HG03064 (cell line): ENCODE measurements around the gene EGFL8.
"Not testable (repeated sequence)": the region's sequence is repeated elsewhere in the genome, so short reads cannot be mapped to it uniquely, and the experiment has no call there.

Experiments used
- ATAC-seq: cut with Tn5 transposase; IDR thresholded peaks from one replicate; pipeline ENCODE4 v1.9.1; 2021; ENCODE audit warnings: low read depth; ENCODE audit not compliant: unreplicated experiment

EGFL8 gene

DNA sequence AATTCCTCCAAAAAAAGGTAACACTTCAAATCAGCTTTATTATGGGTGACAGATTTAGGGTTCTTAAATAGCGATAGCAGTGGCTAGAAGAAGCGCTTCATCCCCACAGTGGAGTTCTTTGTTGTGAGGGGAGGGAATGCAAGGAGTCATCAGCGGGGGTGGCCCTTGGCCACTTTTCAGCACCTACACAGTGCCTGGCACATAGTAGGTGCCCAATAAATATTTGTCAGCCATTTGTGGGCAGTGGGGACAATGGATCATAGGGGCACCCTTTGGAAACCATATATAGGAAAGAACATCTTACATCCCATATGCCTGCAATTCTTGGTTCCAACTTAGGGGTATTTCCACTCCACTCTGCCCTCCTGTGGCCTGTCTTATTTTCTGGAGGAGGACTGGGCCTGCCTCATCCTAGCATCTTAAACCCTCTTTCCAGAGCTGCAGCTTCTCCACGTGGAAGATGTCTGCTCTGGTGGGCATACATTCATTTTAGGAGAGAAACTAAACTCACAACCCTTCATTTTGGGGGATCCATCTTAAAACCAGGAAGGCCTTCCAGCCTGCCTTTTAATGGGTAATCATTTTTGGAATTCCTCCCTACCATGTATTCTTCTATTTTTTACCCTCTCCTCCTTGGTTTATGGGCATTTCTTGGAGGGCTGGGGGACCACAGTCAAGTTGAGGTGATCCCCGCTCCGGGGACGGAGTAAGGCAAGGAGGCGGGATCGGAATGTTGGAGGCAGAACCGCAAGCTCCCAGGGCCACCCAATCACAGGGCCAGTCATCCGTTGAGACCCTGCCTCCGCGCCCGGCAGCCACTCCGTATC, 30.6 kb downstream of the EGFL8 start:
- ATAC-seq: peak; percentile 51

- ATAC-seq: no peak
Observed at GRCh38 chr6:32195652-32195901, 31.2 kb downstream of the EGFL8 start.

- ATAC-seq: peak; percentile 75
Observed at GRCh38 chr6:32195902-32196681, 31.7 kb downstream of the EGFL8 start.

GRCh38 chr6:32196682-32197616, 32.6 kb downstream of the EGFL8 start:
- no peak for ATAC-seq

DNA sequence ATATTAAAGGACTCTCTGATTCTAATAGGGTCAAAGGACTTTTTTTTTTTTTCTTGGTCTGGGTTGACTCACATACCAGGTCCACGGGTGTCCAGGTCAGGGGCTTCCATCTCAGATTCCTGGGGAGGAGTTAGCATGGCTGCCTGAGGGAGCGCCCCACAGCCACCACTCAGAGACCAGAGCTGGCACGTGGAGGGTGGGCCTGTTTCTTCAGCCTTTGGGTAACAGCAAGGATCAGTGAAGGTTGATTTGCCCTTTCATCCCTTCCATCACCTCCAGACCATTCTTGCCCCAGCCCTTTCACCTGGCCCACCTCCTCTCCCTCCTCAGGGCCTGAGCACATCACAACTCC, 33.9 kb downstream of the EGFL8 start:
- no peak for ATAC-seq

GRCh38 chr6:32198866-32199265, 34.5 kb downstream of the EGFL8 start:
- ATAC-seq: no peak

- ATAC-seq: no peak
Observed at GRCh38 chr6:32200711-32201475, 36.5 kb downstream of the EGFL8 start.

- no peak for ATAC-seq
Observed at GRCh38 chr6:32202186-32202585, 37.8 kb downstream of the EGFL8 start.

DNA sequence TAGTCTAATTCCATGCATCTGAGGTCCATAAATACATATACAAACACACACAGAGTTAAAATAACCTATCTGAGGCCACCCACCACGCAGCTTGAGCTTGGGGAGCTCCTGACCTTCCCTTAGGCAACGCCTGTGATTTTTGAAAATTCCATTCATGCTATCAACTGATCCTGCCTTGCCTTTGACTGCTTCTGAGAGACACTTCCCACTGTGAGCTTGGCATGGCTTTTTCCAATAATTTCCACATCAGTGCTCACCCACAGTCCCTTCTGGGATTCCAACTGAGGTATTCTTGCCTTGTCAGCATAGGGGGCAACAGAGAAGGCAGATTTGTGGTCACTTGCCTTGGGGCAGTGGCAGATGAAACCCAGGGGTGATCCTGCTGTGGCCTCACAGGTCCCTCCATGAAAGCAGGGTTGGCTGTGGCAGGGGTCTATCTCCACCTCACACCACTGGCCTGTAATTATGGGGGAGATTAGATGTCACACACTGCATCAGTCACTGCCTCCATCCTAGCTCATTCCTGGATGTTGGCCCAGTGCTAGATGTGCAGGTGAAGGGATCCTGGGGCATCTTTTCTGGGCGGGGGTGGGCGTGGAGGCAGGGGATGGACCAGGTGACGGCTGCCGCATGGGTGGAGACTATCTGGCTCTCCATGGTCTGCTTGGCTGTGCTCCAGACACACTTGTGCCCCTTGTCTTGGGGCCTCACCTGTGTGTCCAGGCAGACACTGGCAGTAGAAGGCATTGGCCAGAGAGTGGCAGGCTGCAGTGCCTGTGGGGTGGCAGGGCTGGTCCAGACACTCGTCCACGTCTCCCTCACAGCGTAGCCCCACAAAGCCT, 39.3 kb downstream of the EGFL8 start:
- ATAC-seq: no peak

DNA sequence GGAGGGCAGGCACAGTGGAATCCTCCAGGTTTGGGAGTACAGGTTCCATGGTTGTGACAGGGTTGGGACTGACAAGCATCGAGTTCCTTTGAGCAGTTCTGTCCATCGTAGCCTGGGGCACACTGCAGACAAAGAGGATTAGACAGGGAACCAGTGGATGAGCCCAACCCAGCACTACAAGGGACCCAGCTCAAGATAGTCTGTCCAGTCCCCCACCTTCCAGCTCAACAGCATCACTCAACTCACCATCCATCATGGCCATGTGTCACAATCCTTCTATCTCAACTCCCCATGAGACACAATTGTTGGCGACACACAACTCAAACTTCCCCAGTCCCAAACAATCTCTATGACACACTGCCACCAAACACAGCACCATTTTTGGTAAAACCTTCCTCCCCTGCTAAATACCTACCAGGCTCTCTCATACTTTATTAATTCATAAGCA, 39.9 kb downstream of the EGFL8 start:
- ATAC-seq: no peak

- ATAC-seq: no peak
Observed at GRCh38 chr6:32208996-32209395, 44.6 kb downstream of the EGFL8 start.

DNA sequence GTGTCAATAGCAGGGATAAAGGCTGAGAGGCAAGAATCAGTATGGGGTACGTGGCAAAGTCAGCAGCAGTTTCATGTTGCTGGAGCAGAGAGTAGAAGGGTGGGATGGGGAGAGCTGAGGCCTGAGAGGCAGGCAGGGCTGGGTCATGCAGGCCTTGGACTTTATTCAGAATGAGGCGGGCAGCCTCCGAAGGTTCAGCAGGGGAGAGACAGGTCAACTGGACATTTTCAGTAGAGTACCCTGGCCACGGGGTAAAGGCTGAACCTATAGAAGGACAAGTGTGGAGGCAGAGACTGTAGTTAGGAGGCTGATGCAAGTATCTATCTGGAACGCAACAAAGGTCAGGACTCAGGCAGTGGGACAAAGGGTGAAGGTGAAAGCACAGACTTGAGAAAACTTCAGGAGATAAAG, 45.8 kb downstream of the EGFL8 start:
- ATAC-seq: no peak

DNA sequence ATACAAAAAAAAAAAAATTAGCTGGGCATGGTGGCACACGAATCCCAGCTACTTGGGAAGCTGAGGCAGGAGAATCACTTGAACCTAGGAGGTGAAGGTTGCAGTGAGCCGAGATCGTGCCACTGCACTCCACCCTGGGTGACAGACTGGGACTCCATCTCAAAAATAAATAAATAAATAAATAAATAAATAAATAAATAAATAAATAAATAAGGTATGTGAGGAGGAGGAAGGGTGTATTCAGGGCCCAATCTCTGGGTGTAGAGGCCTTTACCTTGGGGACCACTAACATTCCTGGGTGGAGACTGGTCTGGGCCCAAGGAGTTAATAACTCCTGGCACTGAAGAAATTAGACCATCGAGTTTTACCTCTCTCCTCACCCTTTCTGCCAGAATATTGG, 47.0 kb downstream of the EGFL8 start:
- ATAC-seq: not testable (repeated sequence)

DNA sequence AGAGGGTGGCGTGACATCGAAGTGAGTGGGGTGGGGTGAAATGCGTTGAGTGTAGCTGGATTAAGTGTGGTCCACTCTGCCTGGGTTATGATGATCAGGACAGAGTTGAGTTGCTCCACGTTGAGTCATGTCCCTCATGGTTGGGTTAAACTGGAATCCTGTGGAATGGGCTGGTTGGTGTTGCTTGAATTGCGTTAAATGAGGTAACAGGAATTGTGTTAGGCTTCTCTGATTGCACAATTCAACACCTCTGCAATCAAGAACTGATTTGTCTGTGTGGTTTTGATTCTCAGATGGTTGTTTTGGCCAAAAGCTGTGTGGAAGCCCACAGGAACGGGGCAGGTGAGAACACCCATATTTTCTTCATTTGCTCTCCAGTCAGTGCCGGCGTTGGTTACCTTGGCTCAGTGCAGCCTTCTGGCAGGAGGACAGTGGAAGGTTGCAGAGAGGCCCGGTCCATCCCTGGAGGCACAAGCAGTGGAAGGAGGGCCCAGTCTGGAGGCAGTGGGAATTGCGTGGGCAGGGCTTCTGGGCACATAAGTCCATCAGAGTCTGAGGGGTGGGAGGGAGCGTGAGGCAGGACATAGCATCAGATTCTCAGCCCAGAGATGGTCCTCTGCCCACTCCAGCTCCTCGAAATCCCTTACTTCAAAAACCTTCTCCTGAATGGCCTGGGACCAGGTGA, 47.8 kb downstream of the EGFL8 start:
- ATAC-seq: no peak

DNA sequence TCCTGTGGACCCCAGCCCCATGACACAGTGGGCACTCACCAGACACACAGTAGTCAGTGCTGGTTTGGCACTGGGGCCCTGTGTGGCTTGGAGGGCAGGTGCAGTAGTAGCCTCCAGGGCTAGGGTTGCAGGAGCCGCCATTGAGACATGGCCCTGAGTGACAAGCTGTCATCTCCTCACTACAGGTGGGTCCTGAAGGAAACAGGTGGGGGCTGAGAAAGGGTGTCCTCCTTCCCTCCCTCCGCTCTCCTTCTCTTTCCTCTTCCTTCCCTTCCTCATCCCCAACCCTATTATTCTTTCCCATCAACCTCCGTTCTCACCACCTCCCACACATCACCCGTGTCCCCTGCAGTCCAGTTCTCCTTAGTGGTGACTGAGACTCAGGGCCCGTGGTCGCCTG, 49.3 kb downstream of the EGFL8 start:
- ATAC-seq: no peak

DNA sequence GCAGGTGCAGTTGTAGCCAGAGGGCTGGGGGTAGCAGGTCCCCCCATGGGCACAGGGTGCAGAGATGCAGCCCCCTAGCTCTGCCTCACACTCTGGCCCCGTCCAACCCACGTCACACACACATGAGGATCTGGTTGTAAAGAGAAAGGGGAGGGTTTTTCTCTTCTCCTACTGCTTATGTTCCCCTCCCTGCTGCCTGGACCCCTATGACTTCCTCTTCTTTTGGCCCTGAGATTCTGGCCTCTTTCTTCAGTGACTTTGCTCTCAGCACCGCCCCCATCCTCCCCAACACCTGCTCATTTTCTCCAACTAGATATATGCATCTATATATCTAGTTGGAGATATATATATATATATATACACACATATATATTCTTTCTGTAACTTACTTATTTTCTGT, 49.7 kb downstream of the EGFL8 start:
- no peak for ATAC-seq

- no peak for ATAC-seq
Observed at GRCh38 chr6:32215617-32216016, 51.2 kb downstream of the EGFL8 start.

DNA sequence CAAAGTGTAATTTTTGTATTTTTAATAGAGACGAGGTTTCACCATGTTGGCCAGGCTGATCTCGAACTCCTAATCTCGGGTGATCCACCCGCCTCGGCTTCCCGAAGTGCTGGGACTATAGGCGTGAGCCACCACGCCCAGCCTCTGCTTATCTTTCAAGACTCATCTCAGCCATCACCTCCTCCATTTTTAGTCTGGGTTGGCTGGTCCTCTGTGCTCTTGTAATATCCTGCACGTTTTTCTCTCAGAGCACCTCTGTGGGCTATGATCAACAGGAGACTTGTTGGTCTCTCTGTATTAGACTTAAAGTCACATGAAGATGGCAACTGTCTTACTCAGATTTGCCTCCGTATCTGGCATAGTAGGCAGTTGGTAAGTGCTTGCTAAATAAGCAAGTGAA, 51.9 kb downstream of the EGFL8 start:
- ATAC-seq: no peak

DNA sequence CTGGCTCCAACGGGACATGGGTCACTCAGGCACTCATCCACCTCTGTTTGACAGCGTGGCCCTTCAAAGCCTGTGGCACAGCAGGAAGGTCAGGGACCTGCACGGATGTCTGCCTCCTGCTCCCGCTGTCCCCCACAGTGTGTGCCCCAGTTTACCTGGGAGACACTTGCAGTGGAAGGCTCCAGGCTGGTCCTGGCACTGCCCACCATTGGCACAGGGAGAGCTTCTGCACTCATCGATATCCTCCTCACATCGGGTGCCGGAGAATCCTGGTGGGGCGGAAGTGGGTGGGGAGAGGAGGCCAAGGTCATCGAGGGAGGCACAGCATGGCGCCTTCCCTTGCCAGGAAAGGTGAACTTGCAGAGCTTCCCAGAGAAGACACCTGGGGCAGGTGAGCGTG, 52.6 kb downstream of the EGFL8 start:
- ATAC-seq: no peak
